GM21360 (cell line): ENCODE measurements around the gene CEP170B.
"Not testable (repeated sequence)": the region's sequence is repeated elsewhere in the genome, so short reads cannot be mapped to it uniquely, and the experiment has no call there.

Source experiments
- ATAC-seq: cut with Tn5 transposase; IDR thresholded peaks from one replicate; pipeline ENCODE4 v1.9.1; 2021; ENCODE audit warnings: mild to moderate bottlenecking, moderate library complexity; ENCODE audit not compliant: unreplicated experiment

The CEP170B gene

GRCh38 chr14:104843442-104844305, 21.4 kb upstream of the CEP170B start:
- no peak for ATAC-seq

DNA sequence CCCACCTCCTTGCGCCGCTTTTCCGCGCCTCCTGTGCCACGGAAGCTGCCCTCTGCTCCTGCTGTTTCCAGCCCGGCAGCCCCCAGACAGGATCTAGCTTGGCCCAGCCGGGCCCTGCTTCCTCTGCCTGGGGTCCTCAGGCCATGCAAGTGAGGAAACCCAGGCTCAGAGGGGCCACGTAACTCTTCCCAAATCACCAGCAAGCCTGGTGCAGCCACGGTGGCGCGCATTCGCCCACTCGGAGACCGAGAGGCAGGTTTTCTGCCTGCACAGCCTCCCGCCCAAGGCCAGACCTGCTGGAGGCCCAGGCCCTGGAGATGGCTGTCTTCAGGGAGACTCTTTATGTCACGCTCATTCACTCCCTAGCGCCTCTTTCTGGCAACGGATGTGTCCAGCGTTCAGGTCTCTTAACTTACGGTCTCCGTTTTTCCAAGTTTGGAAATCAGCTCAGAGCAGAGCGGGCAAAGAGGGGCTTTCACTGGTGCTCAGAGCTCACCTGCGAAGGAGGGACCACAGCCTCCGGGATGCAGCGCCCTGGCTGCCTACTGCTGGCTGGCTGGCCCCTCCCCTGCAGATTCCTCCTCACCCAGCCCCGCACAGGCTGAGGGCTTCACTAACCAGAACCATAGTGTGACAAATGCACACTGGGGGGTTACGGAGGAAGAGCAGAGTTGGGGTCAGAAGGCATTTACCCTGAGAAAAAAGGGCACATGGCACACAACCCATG, 20.6 kb upstream of the CEP170B start:
- no peak for ATAC-seq

DNA sequence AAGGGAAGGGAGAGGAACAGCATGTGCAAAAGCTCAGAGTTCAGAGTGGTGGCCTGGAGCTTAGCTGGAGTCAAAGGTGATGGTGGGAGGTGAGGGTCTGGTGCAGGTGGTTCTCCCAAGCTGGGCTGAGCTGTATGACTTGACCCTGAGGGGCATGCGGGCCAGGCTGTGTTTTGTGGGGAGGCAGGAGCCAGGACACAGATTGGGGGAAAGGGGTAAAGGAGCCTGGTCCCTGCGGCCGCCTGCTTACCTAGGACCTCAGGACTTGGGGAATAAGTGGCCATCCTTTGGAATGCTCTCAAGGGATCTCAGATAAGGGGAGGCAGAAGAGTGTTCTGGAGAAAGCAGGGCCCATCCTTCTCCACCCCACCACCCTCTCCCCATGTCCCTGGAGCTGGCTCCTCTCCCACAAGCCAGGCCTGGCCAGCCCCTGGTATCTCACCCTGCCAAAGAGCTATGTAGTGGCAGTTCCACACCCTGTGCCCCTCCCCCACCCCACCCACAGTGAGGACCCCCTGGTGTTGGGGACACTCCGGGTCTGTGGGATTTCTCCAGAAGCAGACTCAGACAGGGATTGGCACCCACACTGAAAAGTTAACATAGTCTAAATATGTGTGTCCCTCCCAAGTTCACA, 19.9 kb upstream of the CEP170B start:
- no peak for ATAC-seq

DNA sequence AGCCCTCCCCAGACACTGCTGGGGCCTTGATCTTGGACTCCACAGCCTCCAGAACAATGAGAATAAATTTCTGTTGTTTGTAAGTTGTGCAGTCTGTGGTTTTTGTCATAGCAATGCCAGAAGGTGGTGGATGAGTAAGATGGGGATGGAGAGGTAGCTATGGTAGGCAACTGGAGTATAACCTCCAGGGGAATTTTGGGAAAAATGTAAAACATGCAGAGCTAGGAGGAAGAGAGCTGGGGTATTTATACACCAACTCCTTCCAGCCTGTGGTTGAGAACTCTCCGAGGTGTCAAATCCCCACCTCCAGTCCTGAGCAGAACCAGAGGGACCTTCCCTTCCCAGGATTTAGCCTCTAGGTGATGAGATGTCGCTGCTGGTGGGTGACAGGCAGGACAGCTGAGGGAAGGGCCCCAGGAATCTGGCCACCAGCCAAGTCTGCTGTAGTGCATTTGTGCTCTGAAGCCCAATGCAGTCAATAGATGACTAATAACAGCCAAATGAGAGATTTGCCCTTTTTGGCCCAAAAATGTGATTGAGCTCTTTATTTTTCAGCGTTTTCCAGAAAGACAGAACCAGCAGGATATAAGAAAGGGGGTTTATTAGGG, 19.1 kb upstream of the CEP170B start:
- no peak for ATAC-seq

GRCh38 chr14:104852280-104852663, 12.8 kb upstream of the CEP170B start:
- no peak for ATAC-seq

GRCh38 chr14:104855532-104856090, 9.5 kb upstream of the CEP170B start:
- ATAC-seq: no peak

- no peak for ATAC-seq
Measured at GRCh38 chr14:104856157-104856868, 8.8 kb upstream of the CEP170B start.

DNA sequence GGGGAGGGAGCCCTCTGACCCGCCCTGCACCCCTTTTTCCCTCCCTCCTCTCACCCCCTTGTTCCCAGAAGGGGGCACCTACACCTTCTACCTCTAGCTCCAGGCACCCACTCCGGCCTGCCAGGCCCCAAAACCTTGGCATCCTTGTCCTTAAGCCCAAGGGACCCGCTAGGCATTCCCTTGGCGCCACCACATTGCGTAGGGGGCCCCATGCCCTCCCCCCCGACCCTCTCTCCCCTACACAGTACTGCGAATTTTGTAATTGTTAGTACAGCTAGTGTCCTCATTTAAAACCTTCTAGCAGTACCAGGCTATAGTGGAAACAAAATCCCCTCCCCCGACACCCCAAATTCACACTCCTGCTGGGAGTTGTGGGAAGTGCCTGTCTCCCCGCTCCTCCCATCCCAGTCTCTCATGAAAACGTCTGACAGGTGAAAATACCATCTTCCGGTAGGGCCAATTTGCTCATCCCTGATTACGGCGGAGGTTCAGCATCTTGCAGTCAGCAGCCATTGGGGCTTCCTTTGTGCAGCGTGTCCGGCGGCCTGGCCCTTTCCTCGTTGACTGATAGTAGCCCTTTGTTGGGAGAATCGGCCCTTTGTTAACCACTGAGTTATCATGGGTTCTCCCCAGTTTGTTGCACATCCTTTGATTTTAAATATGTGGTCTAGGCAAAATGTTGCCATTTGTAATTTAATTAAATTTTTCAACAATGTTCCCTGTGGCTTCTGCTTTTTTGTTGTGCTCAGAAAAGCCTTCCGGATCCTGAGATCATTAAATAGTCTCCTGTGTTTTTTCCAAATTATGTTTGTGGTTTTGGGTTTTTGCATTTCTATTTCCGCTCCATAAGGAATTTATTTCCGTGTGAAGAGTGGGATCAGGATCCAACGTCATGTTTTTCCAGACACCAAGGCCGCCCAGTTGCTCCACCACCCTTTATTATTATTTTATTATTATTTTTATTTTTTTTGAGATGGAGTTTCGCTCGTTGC, 7.9 kb upstream of the CEP170B start:
- no peak for ATAC-seq

DNA sequence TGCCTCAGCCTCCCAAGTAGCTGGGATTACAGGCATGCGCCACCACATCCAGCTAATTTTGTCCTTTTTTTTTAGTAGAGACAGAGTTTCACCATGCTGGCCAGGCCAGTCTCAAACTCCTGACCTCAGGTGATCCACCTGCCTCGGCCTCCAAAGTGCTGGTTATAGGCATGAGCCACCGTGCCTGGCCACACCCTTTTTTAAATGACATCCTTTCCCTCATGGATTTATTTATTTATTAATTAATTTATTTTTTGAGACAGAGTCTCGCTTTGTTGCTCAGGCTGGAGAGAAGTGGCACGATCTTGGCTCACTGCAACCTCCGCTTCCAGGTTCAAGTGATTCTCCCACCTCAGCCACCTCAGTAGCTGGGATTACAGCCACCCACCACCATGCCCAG, 7.1 kb upstream of the CEP170B start:
- ATAC-seq: not testable (repeated sequence)

- ATAC-seq: no peak
Measured at GRCh38 chr14:104858811-104859426, 6.1 kb upstream of the CEP170B start.

DNA sequence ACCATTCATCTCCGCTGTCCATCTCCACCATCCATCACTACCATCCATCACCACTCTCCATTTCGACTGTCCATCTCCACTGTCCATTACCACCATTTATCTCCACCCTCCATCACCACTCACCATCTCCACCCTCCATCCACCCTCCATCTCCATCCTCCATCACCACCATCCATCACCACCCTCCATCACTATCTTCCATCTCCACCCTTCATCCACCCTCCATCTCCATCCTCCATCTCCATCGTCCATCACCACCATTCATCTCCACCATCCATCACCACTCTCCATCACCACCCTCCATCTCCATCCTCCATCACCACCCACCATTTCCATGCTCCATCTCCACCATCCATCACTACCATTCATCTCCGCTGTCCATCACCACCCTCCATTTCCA, 5.2 kb upstream of the CEP170B start:
- no peak for ATAC-seq

- ATAC-seq: no peak
Measured at GRCh38 chr14:104860414-104860813, 4.7 kb upstream of the CEP170B start.

GRCh38 chr14:104863131-104863862, 1.8 kb upstream of the CEP170B start:
- ATAC-seq: no peak

- ATAC-seq: no peak
Measured at GRCh38 chr14:104863923-104864266, 1.2 kb upstream of the CEP170B start.

- no peak for ATAC-seq
Measured at GRCh38 chr14:104864267-104865080, 594 bp upstream of the CEP170B start.

DNA sequence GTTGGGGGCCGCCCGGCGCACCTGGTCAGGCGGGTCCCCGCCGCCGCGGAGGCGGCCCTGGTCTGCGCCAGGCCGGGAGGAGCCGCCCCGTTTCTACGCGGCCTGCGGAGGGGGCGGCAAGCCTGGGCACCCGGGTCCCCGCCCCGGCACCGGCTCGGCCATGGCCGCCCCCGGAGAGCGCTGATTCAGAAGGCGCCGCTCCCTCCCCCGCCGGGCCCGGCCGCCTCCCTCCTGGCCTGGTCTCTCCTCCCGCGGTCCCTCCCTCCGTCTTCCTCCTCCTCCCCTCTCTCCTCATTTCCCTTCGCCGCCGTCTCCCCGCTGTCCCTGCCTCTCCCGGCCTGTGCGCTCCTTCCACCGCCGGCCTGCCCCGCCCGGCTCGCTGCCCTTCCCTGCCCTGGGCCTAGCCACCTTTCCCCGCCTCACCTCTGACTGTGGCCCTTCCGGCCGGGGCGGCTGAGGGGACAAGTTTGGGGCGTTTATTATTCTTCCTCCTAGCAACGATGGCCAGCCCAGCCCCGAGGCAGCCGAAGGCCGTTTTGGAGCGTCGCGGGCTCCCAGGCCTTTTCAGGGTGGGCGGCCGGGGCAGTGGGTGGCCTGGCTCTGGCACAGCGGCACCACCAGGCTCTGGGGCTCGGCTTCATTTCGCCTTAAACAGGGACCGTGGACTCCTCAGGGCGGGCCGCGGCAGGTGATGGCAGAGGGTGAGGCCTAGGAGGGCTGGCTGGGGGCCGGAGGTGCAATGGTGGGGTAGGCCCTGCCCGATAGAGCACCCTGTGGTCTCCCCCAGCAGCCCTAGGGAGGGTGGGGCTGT, 768 bp downstream of the CEP170B start:
- no peak for ATAC-seq
